GM13977 (cell line): ENCODE data around the gene GATAD2A.
A peak's percentile ranks its signal among the peaks of the same experiment; 100 is the strongest.

ENCODE experiments used
- DNase-seq: peaks from one replicate; pipeline ENCODE4 v3.0.0; 2012; ENCODE audit warnings: low spot score
- in situ Hi-C: fragments of 300-500 bp; cut with MboI; formaldehyde crosslinking; loops from one replicate; pipeline ENCODE4 v1.12.0; 2022; ENCODE audit warnings: low sequenced_read_pairs, low pct_unique_long_range_greater_than_20kb, mixed read lengths, inconsistent platforms; ENCODE audit not compliant: unreplicated experiment
- TF ChIP-seq, protein P1 (sequence below): IDR thresholded peaks from 2 replicates; pipeline ENCODE4 v1.5.1; 2012; ENCODE audit warnings: mild to moderate bottlenecking, control low read depth; ENCODE audit not compliant: insufficient read depth; ENCODE audit errors: extremely low read depth, missing control alignments

GATAD2A gene

GRCh38 chr19:19548915-19549759 lies 143.7 kb downstream of the GATAD2A start:
- in situ Hi-C loops: loop anchor here (25.0 kb wide), 2 partner anchors 413 to 688 kb away; no protein-coding TSS in a partner anchor
- TF ChIP-seq, protein P1, sequence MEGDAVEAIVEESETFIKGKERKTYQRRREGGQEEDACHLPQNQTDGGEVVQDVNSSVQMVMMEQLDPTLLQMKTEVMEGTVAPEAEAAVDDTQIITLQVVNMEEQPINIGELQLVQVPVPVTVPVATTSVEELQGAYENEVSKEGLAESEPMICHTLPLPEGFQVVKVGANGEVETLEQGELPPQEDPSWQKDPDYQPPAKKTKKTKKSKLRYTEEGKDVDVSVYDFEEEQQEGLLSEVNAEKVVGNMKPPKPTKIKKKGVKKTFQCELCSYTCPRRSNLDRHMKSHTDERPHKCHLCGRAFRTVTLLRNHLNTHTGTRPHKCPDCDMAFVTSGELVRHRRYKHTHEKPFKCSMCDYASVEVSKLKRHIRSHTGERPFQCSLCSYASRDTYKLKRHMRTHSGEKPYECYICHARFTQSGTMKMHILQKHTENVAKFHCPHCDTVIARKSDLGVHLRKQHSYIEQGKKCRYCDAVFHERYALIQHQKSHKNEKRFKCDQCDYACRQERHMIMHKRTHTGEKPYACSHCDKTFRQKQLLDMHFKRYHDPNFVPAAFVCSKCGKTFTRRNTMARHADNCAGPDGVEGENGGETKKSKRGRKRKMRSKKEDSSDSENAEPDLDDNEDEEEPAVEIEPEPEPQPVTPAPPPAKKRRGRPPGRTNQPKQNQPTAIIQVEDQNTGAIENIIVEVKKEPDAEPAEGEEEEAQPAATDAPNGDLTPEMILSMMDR: no peak
- DNase-seq: no peak

- TF ChIP-seq, protein P1: no peak
- DNase-seq: no peak
- in situ Hi-C loops: loop anchor here (25.0 kb wide), 2 partner anchors 412 to 687 kb away; no protein-coding TSS in a partner anchor
Observed at GRCh38 chr19:19549804-19550464, 144.5 kb downstream of the GATAD2A start.

DNA sequence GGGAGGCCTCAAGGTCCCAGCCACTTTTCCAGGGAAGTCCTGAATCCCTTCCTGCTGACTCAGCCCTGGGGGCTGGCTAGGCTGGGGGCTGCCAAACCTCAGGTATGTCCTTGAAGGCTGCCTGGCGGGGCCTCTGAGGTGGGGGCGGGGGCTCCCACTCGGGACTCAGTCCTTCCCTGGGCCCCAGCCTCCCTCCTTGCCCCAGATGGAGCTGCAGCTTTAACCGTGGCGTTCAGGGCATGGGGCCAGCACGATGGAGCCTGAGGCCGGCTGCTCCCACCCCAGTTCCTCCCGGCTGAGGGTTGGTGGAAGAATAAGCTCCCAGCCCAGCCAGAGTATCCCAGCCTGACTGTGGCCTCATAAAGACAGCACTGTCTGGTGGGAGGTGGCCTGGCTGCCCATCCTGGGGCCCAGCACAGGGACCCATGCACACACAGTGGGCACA lies 145.0 kb downstream of the GATAD2A start:
- TF ChIP-seq, protein P1: no peak
- DNase-seq: no peak
- in situ Hi-C loops: no loop called here

- TF ChIP-seq, protein P1: no peak
- in situ Hi-C loops: no loop called here
- no peak for DNase-seq
Observed at GRCh38 chr19:19550972-19551852, 145.7 kb downstream of the GATAD2A start.

- in situ Hi-C loops: no loop called here
- DNase-seq: no peak
- TF ChIP-seq, protein P1: no peak
Observed at GRCh38 chr19:19551853-19552192, 146.3 kb downstream of the GATAD2A start.

DNA sequence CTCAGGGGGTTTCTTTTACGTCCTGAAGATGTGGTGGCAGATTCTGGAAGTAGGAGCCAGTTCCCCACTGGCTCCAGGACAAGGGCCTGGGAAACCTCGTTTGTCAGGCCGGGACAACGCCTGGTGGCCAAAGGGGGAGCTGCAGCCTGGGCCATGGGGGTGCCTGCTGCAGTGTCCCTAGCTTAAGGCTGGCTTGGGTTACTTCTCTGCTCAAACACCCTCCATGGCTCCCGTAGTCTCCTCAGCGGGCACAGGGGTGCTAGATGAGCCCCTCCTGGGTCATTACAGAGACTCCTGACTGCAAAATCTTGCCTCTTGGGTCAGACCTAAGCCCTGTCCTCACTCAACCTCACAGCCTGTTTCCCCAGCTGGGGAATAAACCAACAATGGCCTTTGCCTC lies 147.3 kb downstream of the GATAD2A start:
- TF ChIP-seq, protein P1: peak; percentile 67
- DNase-seq: peak; percentile 71
- in situ Hi-C loops: no loop called here
